ENCODE data around the gene WNT5A.

DNA sequence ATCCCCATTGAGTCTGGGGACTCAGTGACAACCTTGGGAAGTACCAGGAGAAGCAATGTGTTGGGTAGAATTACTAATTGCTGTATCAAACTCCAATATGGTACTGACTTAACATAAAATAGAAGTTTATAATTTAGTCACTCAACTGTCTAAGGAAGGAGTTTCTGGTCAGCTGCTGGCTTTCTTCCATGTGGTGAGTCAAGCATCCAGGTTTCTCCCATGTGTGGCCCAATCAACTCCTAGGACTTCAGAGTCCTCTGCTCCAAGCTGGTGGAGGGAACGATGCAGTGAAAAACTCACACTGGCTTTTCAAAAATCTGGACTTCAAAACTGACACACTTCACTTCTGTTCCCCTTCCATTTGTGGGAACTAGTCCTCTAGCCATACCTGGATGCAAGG is 25.2 kb downstream of the WNT5A start:
- no peak for TF ChIP-seq EZH2phosphoT487 (IDR thresholded peaks at IDR 0.05; ENCODE audit: insufficient read depth, low read depth)
- TF ChIP-seq EZH2 (IDR thresholded peaks at IDR 0.05; ENCODE audit: insufficient read depth, poor library complexity, severe bottlenecking), result no peak

Measured in GM23248 (cell line).